NCI-H345 treated with DMSO at 0.1 percent for 48 hours (cell line): Measurements from ENCODE around the gene SV2C.
"Not testable (repeated sequence)": the region's sequence is repeated elsewhere in the genome, so short reads cannot be mapped to it uniquely, and the experiment has no call there.

Experiments used
- DNase-seq: peaks from one replicate; lab custom pipeline; 2025; ENCODE audit not compliant: unreplicated experiment; lab: John Stamatoyannopoulos, UW

SV2C gene

DNA sequence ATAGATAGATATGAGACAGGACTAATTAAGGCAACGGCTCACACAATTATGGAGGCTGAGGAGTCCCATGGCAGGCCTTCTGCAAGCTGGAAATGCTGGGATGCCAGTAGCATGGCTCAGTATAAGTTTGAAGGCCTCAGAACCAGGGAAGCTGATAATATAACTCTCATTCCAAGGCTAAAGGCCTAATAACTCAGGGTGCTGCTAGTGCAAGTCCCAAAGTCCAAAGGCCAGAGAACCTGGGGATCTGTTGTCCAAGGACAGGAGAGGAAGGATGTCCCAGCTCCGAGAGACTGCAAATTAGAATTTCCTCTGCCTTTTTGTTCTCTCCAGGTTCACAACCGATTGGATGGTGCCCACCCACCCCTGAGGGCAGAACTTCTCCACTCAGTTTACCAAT, 114.5 kb downstream of the SV2C start:
- DNase-seq: no peak

DNA sequence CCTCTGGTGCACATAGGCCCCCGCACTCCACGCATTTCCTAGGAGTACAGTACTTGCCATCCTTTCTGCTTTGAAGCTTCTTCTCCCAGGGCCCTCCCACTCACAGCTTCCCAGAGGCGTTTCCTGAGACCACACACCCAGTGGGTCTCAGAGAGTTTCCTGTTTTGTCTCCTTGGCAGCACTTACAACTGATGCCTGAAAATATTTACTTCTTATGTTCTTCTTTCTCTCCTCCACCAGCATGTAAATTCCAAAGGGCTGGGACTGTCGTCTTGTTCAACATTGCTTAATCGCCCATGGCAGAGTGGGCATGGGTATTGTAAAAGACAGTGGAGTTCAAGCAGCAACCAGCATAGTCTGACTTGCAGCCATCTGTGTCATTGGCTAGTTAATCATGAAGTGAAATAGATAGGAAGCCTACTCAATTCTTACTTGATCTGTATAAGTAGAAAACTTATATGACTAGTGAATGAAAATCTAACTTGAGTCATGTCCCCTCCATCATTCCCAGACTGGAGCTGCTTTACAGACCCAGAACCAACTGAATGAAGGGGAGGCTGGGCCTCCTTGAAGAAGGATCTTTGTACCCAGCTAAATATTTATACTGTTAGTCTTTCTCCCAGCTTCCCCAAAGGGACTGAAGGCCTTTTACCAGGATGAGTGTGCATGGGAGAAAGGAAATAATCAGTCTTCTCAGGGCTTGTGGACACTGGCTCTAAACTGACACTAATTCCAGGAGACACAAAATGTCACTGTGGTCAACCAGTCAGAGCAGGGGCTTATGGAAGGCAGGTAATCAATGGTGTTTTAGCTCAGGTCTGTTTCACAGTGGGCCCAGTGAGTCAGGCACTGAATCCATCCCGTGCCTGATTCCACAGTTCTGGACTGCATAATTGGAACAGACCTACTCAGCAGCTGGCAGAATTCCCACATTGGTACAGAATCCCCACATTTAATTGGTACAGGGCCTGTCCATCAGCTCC, 116.4 kb downstream of the SV2C start:
- no peak for DNase-seq

DNA sequence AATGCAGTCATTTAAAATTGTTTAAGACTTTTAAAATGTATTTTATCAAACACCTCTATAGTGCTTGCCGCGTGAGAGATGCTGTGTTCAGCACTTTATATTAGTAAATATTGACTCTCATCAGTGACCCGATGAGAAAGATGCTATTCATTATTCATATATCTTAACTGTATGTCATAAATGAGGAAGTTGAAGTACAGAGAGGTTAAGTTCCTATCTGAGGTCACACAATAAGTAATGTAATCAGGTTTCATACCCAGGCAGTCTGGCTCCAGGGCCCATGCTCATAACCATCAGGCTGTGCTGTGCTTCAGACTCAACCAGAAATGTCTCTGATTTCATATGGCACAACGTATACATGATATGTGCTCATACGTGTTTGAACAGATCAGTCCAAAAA, 119.0 kb downstream of the SV2C start:
- DNase-seq: no peak

DNA sequence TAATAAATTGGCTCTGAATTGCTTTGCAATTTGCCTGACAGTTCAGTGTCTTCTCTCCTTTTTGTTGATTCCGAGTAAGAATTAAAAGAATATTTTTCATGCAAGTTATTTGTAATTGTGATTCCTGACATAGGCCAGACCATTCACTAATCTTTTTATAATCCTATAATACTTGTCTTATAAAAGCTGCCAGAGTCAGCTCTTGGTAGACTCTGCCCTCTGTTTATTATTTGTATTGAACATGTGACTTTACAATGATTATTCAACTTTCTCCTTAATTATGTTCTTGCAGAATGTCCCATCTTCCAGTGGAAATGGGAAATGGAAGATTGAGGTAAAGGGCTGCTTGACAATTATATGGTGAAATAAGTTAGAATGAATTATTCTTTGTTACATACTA, 121.0 kb downstream of the SV2C start:
- no peak for DNase-seq

DNA sequence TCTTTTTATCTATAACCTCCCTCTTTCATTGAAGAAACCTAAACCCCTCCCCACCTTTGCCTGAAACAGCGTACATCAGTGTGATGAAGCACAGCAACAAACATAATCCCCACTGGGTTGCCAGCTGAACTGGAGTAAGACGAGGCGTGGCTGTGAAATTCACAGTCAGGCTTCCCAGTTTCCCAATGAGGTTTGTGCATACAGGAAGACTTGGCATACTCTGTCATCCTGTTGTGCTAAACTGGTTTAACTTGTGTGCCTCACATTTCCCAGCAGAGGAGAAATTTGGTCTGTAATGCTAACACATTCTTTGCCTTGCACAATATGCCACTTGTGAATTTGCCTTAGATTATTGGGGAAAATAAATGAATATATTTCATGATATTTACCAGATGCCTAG, 121.5 kb downstream of the SV2C start:
- no peak for DNase-seq

DNA sequence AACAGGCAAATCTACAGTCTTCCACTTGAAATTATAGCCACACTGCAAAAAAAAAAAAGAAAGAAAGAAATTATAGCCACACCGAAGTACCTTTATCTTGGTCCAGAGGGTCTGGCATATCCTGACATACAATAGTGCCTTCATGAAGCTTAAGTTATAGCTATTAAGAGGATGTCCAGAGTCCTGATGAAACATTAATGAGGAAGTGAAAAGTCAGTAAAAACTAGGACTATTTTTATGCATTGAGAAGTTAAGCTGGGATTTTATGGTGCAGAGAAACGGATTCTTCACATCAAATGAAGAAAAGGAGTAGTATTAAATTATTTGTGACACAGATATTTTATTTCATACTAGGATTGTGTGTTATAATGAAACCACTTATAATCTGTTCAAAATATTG, 123.9 kb downstream of the SV2C start:
- no peak for DNase-seq

DNA sequence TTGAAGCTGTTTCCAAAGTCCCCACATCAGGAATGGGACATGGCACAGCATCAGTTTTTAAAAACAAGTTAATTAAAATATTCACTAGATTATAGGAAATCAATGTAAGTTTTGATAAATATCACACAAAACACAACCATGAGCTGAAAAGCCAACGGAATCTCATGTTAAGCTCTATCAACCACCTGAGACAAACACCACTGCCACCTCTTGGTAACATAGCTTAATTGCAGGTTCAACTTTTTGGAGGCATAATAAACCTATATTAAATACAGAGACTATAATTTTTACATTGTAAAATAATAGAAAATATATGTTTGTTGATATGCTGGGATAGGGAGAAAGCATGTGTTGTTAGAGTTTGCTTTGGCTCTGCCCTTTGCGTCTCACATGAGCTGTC, 126.1 kb downstream of the SV2C start:
- DNase-seq: no peak

DNA sequence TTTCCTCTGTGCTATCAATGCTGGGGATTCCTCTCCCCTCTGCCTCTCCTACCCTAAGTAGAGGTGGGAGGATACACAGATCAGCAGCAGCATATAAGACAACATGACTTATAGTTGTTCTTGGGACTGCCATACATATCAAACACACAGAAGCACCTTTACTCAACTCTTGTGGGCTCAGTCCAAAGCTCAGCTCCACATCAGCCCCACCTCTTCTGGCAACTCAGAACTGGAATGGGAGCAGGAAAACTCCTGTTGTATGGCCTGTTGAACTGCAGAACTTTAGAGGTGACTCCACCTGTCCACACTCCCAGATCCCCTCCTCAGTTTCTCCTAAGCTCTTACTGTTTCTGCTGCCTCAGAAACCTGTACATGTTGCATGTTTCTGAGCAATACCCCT, 127.8 kb downstream of the SV2C start:
- DNase-seq: no peak

DNA sequence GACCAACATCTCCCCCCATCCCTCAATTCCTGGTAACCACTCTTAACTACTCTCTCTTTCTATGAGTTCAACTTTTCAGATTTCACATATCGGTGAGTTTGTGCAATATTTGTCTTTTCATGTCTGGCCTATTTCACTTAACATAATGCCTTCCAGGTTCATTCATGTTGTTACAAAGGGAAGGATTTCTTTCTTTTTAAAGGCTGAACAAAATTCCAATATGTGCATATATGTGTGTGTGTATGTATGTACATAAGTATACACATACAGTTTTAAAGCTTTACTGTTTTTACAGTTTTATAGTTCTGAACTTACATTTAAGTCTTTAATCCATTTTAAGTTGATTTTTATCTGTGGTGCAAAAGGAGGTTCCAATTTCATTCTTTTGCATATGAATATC, 130.7 kb downstream of the SV2C start:
- DNase-seq: no peak

DNA sequence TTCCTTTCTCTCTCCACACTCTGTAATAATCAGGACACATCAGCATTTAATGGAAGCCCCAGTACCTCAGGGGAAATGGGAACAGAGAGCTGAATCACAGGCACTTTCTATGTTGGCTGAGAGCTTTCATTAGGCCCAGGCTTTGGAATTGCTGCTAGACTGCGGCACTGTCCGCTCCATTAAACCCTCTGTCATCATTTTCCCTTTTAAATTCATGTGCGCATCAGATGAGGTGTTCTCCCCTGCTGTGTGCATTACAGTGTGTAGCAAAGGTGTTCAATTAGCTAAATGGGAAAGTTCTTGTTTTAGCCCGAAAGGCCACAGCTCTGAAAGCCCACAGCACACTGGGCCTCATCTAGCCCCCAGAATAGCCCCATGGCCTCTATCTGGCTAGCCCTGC, 133.6 kb downstream of the SV2C start:
- DNase-seq: no peak

DNA sequence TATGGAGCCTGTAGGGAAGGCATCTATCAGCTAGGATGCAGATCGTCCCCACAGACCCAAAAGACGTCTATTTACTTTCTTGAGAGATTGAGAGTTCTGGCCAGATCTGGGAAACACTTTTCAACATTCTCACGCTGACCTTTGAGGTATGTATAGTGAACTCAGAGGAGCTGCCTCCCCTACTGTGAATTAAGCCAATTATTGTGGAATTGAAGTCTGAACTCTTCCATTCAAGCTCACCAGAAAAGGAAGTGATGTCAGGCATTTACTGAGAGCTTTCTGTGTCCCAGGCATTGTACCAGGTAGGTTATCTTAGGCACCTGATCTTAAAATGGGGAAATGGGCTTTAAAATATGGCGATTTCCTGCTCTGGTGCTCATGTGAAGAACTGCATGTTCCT, 136.5 kb downstream of the SV2C start:
- no peak for DNase-seq

DNA sequence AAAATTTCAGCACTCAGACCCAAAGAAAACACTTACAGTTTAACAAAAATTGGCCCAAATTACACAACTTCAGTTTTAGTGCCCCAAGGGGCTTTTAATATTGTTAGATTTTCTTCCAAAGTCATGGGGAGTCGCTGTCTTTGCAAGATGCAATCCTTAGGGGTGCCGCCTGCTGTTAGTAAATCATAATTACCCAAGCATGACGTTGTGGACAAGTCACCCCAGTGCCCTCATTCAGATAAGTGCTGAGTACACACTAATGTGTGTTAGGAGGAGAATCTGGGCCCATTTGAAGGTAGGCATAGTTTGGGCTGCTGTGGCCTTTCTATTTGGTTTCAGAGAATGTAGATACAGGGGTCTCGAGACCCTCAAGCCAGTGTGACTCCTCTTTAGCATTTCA, 138.1 kb downstream of the SV2C start:
- no peak for DNase-seq

DNA sequence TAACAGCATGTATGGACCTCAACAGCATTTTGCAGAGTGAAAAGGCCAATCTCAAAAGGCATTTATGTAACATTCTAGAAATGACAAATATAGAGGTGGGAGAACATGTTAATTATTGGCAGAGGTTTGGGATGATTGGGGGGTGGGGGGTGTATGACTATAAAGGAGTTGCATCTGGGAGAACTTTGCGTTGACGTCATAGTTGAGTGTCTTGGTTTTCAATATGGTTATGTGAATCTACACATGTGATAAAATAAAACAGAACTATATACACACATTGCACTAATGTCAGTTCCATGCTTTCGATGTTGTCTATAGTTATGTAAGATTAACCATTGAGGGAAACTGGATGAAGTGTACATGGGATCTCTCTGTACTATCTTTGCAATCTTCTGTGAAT, 139.1 kb downstream of the SV2C start:
- no peak for DNase-seq

DNA sequence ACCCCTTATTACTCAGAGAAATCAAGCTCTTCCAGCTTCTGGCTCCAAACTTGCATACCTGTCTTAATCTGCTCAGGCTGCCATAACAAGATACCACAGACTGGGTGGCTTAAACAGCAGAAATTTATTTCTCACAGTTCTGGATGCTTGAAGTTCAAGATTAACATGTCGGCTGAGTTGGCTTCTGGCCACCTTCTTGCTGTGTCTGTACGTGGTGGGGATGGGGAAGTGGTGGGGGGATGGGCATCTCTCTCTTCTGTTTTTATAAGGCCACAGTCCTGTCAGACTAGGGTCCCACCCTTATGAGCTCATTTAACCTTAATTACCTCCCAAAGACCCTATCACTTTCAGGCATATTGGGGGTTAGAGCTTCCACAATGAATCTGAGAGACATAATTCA, 140.5 kb downstream of the SV2C start:
- no peak for DNase-seq

DNA sequence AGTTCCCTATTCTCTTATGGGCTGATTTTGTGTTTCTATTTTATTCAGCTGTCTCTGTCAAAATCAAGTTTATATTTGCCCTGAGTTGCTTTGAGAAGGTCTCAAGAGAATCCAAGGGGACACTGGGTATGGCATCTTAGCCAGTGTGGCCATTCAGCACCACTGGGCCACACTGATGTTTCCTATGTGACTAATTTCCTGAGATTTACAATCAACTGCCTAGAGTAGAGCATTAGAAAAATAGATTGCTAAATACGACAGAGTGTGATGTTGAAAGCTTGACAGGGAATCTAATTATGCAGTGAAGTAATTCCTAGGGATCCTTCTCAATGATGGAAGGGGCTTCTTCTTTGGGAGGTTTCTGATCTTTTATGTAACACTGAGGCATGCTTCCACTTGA, 141.7 kb downstream of the SV2C start:
- DNase-seq: no peak

DNA sequence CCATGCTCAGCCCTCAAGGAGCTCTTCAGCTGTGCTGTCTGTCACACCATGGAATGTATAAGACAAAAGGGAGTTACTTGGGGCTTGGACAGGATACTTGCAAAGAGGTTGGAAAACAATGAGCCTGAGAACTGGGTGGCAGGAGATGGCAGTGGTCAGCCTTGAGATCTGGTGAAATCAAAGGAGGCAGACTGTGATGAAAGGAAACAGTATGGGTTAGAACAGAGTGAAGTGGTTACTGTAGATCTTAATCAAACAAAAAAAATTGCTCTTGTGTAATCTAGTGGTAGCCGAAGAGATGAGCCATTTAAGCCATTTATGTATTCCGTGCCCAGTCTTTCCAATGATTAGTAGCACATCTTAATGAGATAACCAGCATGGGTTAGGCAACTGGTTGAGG, 142.2 kb downstream of the SV2C start:
- no peak for DNase-seq

DNA sequence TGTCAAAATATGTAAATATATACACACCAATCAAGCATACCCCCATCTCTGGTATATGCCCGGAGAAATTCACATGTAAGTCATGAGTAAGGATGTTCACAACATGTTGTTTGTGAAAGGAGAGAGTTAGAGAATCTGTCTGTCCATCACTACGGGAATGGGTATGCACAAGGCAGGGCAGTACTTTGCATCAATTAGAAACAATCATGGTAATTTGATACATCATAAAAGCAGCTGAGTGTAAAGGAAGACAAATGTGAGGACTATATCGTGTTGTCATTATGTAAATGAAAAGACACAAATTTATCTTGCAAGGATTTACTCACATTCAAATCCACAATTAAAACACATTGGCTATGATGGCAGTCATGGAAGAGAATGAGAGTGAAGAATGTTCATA, 146.7 kb downstream of the SV2C start:
- no peak for DNase-seq

DNA sequence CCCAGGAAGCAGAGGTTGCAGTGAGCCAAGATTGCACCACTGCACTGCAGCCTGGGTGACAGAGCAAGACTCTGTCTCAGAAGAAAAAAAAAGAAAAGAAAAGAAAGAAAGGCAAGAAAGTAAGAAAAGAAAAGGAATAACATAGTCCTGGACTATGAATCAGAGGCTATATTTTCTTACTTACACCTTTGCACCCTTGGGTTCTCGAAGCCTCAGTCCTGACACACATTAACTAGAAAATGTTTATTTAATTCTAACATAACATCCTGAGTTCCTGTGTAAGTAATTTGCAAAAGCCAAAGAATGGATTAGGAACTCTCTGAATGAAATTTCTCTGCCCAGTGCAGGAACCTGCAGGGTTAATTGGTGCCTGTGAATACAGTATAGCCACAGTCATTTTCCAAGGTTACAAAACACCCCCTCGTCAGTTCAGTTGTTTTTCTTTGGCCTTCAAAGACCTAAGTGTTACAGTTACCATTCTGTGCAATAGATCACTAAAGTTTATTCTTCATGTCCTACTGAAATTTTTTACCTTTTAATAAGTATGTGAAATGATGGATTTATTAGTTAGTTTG, 147.6 kb downstream of the SV2C start:
- DNase-seq: no peak

DNA sequence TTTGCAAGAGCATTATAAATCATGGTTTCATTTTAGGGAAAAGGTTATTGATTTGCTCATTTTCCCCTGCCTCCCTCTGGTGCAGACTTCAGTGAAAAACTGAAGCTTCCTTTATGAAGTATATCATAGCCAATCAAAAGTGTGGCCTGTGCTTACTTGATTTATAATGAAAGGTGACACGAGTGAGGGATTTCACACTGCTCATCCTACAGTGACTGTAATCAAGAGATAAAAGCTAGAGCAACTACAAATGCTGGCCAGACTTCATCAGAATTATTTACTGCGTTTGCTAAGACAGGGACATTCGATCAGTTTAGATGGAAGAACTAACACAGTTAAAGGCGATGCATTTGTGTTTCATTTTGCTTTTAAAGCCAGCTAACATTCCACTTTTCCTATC, 151.5 kb downstream of the SV2C start:
- DNase-seq: no peak

DNA sequence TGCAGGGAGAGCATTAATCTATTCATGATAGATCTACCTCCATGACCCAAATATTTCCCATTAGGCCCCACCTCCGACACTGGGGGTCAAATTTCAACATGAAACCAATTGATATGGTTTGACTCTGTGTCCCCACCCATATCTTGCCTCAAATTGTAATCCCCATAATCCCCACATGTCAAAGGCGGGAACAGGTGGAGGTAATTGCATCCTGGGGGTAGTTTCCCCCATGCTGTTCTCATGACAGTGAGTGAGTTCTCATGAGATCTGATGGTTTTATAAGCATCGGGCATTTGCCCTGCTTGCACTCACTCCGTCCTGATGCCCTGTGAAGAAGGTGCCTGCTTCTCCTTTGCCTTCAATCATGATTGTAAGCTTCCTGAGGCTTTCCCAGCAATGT, 153.5 kb downstream of the SV2C start:
- no peak for DNase-seq

DNA sequence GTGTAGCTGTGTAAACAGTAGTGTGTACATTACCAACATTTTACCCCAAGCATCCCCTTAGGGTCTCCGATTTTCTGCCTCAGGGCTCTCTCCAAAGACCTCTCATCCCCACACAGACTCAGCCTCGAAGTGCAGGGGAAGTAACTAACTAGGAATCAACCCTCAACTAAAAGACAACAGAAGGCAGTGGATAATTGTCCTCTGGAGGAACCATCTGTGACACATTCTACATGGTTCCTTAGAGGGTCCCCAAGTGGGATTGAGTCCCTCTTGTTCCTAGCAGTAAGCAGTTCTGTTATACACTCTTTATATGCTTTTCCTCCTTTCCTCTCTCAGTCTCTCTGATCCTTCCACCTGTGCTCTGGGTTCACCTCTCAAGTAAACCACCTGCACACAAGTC, 157.2 kb downstream of the SV2C start:
- DNase-seq: no peak

DNA sequence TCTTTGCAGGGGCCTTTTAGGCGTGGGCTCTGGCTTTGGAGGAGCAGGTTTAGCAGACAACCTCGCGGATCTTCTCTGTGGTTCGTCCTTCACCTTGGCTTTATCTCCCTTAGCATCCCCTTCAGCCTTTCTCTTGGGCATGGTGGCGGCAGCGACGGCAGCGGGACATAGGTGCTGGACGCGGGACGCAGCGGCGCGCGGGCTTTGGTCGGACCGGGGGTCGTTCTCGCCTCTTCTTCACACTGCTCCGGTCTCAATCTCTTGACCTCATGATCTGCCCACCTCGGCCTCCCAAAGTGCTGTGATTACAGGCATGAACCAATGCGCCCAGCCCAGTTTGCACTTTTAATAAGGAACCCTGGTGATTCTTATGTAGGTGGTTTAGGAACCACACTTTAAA, 159.0 kb downstream of the SV2C start:
- not testable (repeated sequence) for DNase-seq

DNA sequence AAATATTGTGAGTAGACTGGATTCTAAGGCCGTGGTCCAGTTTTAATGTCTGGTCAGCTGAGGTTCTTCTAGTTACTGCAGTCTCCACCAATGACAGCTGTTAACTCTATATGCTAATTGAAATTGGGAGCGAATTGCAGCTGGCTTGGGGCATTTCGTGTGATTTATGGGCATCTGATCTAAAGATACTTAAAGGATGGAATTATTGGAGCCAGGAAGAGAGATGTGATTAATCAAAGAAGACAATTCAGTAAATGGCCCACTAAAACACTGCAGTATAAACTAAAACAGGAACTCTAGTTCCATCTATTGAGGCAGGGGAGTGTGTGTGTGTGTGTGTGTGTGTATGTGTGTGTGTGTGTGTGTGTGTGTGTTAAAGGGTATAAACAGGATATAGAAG, 162.4 kb downstream of the SV2C start:
- no peak for DNase-seq
